DOHH2 (cell line): ENCODE data around the gene DNAI7.
A peak's percentile ranks its signal among the peaks of the same experiment; 100 is the strongest.

Experiments used
- H3F3A ChIP-seq: fragments of 200-600 bp; sonication (generic), shearing (Covaris generic); 2 replicates; pipeline ENCODE4 v1.6.0; 2016; ENCODE audit warnings: antibody characterized with exemption, mild to moderate bottlenecking; ENCODE audit not compliant: control insufficient read depth, insufficient read depth
- H3K27ac ChIP-seq: fragments of 200-600 bp; sonication (generic); 2 replicates; pipeline ENCODE4 v1.5.1; 2014; ENCODE audit warnings: low read depth, mild to moderate bottlenecking, low read length, moderate library complexity
- H3K27me3 ChIP-seq: fragments of 200-600 bp; sonication (generic); 2 replicates; pipeline ENCODE4 v1.6.1; 2014; ENCODE audit warnings: mild to moderate bottlenecking, low read length, mixed read lengths; ENCODE audit not compliant: control insufficient read depth
- H3K36me3 ChIP-seq: fragments of 200-600 bp; sonication (generic); 2 replicates; pipeline ENCODE4 v1.6.1; 2014; ENCODE audit warnings: mild to moderate bottlenecking, low read length, moderate library complexity, mixed read lengths; ENCODE audit not compliant: control insufficient read depth
- H3K4me1 ChIP-seq: fragments of 200-600 bp; sonication (generic); 2 replicates; pipeline ENCODE4 v1.6.1; 2014; ENCODE audit warnings: mild to moderate bottlenecking, low read length, mixed read lengths; ENCODE audit not compliant: control insufficient read depth
- H3K4me2 ChIP-seq: fragments of 200-600 bp; sonication (generic); 2 replicates; pipeline ENCODE4 v1.6.0; 2014; ENCODE audit warnings: mild to moderate bottlenecking, low read length, moderate library complexity
- H3K4me3 ChIP-seq: fragments of 200-600 bp; sonication (generic); 2 replicates; pipeline ENCODE4 v1.5.1; 2014; ENCODE audit warnings: mild to moderate bottlenecking, low read length, mixed read lengths
- H3K79me2 ChIP-seq: fragments of 200-600 bp; sonication (generic); 2 replicates; pipeline ENCODE4 v1.6.1; 2014; ENCODE audit warnings: mild to moderate bottlenecking, low read length, mixed read lengths; ENCODE audit not compliant: control insufficient read depth
- H3K9me2 ChIP-seq: fragments of 200-600 bp; sonication (generic); replicated peaks from 2 replicates; pipeline ENCODE4 v1.6.1; 2014; ENCODE audit warnings: mild to moderate bottlenecking, low read length, mixed read lengths; ENCODE audit not compliant: control insufficient read depth
- H3K9me3 ChIP-seq: fragments of 200-600 bp; sonication (generic); 2 replicates; pipeline ENCODE4 v1.6.1; 2014; ENCODE audit warnings: antibody characterized with exemption, low read length, mixed read lengths; ENCODE audit not compliant: control insufficient read depth, insufficient read depth
- H4K20me1 ChIP-seq: fragments of 200-600 bp; sonication (generic); 2 replicates; pipeline ENCODE4 v1.6.0; 2014; ENCODE audit warnings: low read depth, mild to moderate bottlenecking, antibody characterized with exemption, low read length, moderate library complexity; ENCODE audit not compliant: control insufficient read depth, insufficient read depth
- CTCF ChIP-seq: fragments of 200-600 bp; sonication (generic); IDR thresholded peaks from one replicate; pipeline ENCODE4 v1.5.1; 2014; ENCODE audit warnings: antibody characterized with exemption, mild to moderate bottlenecking, low read depth, low read length; ENCODE audit not compliant: poor library complexity, severe bottlenecking
- EZH2phosphoT487 ChIP-seq: fragments of 200-600 bp; sonication (generic); IDR thresholded peaks from 2 replicates; pipeline ENCODE4 v1.6.1; 2017; ENCODE audit warnings: borderline replicate concordance, mild to moderate bottlenecking, antibody characterized with exemption, low read length, moderate library complexity, mixed read lengths

The DNAI7 gene

GRCh38 chr12:25197608-25198007 lies 2.6 kb upstream of the DNAI7 start:
- H3K9me2 ChIP-seq = no peaks in the 10 kb centered on the region
- TF ChIP-seq EZH2phosphoT487 = no peak
- TF ChIP-seq CTCF = no peak
- no peaks in the 10 kb centered on the region for H3K9me3 ChIP-seq

GRCh38 chr12:25194722-25195055 lies 271 bp downstream of the DNAI7 start:
- TF ChIP-seq CTCF (no peak), EZH2phosphoT487 (no peak)
- peaks cover 24% of the 10 kb centered on the region for H3K4me1 ChIP-seq
- peak overlapping the region; percentile 81 for H3K4me2 ChIP-seq
- H4K20me1 ChIP-seq = no peaks in the 10 kb centered on the region
- H3K9me2 ChIP-seq = no peaks in the 10 kb centered on the region
- H3K36me3 ChIP-seq = no peaks in the 10 kb centered on the region
- no peaks in the 10 kb centered on the region for H3K79me2 ChIP-seq
- no peak overlapping the region for H3K27ac ChIP-seq
- no peaks in the 10 kb centered on the region for H3K9me3 ChIP-seq
- H3K4me3 ChIP-seq = peak overlapping the region; percentile 77
- no peaks in the 10 kb centered on the region for H3F3A ChIP-seq
- no peaks in the 10 kb centered on the region for H3K27me3 ChIP-seq

More at GRCh38 chr12:25197608-25198007, 2.6 kb upstream of the DNAI7 start:
- Histone ChIP-seq H3F3A (no peaks in the 10 kb centered on the region), H3K4me1 (peaks cover 24% of the 10 kb centered on the region), H3K4me3 (no peak overlapping the region), H3K27ac (no peak overlapping the region), H3K4me2 (no peak overlapping the region), H4K20me1 (no peaks in the 10 kb centered on the region), H3K27me3 (no peaks in the 10 kb centered on the region), H3K79me2 (no peaks in the 10 kb centered on the region), H3K36me3 (no peaks in the 10 kb centered on the region)

GRCh38 chr12:25194214-25194613 lies 746 bp downstream of the DNAI7 start:
- H3K27me3 ChIP-seq = no peaks in the 10 kb centered on the region
- H3K4me3 ChIP-seq = peak overlapping the region; percentile 77
- no peak overlapping the region for H3K27ac ChIP-seq
- no peaks in the 10 kb centered on the region for H3F3A ChIP-seq
- peaks cover 24% of the 10 kb centered on the region for H3K4me1 ChIP-seq
- peak overlapping the region; percentile 81 for H3K4me2 ChIP-seq
- TF ChIP-seq CTCF (no peak), EZH2phosphoT487 (no peak)
- H3K9me2 ChIP-seq = no peaks in the 10 kb centered on the region
- H3K79me2 ChIP-seq = no peaks in the 10 kb centered on the region
- no peaks in the 10 kb centered on the region for H3K36me3 ChIP-seq
- H4K20me1 ChIP-seq = no peaks in the 10 kb centered on the region
- no peaks in the 10 kb centered on the region for H3K9me3 ChIP-seq

- H3K36me3 ChIP-seq = no peaks in the 10 kb centered on the region
- H4K20me1 ChIP-seq = no peaks in the 10 kb centered on the region
- no peaks in the 10 kb centered on the region for H3K9me2 ChIP-seq
- TF ChIP-seq CTCF = no peak
- no peak for TF ChIP-seq EZH2phosphoT487
- H3K4me2 ChIP-seq = no peak overlapping the region
- no peak overlapping the region for H3K27ac ChIP-seq
- no peaks in the 10 kb centered on the region for H3F3A ChIP-seq
- H3K27me3 ChIP-seq = no peaks in the 10 kb centered on the region
- H3K4me1 ChIP-seq = peaks cover 14% of the 10 kb centered on the region
- 0 out of 2 replicates have a peak, but pooled peaks cover 5% of the 10 kb centered on the region for H3K9me3 ChIP-seq
- H3K4me3 ChIP-seq = no peak overlapping the region
- no peaks in the 10 kb centered on the region for H3K79me2 ChIP-seq
These were observed 4.2 kb downstream of the DNAI7 start for GRCh38 chr12:25190793-25191192.
